ENCODE results near the gene SLC5A5.
A peak's percentile ranks its signal among the peaks of the same experiment; 100 is the strongest.
"Not testable (repeated sequence)": the region's sequence is repeated elsewhere in the genome, so short reads cannot be mapped to it uniquely, and the experiment has no call there.

Gene SLC5A5

DNA sequence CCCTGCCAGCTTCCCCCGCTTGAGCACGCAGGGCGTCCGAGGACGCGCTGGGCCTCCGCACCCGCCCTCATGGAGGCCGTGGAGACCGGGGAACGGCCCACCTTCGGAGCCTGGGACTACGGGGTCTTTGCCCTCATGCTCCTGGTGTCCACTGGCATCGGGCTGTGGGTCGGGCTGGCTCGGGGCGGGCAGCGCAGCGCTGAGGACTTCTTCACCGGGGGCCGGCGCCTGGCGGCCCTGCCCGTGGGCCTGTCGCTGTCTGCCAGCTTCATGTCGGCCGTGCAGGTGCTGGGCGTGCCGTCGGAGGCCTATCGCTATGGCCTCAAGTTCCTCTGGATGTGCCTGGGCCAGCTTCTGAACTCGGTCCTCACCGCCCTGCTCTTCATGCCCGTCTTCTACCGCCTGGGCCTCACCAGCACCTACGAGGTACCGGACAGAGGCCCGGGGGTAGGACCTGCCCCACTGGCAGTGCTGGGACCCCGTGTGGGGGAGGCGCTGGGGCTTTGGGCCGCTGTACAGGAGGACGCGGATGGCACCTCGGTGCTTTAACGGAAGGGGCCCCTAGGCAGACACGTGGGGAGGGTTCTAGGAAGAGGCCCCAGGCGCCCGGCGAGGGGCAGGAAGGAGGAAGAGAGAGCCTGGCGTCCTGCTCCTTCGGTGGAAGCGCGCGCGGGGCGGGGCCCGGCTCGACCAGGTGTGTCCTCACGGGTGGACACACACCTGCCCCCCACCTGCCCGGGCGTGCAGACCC lies 681 bp downstream of the SLC5A5 start:
- DNase-seq: no peak

DNA sequence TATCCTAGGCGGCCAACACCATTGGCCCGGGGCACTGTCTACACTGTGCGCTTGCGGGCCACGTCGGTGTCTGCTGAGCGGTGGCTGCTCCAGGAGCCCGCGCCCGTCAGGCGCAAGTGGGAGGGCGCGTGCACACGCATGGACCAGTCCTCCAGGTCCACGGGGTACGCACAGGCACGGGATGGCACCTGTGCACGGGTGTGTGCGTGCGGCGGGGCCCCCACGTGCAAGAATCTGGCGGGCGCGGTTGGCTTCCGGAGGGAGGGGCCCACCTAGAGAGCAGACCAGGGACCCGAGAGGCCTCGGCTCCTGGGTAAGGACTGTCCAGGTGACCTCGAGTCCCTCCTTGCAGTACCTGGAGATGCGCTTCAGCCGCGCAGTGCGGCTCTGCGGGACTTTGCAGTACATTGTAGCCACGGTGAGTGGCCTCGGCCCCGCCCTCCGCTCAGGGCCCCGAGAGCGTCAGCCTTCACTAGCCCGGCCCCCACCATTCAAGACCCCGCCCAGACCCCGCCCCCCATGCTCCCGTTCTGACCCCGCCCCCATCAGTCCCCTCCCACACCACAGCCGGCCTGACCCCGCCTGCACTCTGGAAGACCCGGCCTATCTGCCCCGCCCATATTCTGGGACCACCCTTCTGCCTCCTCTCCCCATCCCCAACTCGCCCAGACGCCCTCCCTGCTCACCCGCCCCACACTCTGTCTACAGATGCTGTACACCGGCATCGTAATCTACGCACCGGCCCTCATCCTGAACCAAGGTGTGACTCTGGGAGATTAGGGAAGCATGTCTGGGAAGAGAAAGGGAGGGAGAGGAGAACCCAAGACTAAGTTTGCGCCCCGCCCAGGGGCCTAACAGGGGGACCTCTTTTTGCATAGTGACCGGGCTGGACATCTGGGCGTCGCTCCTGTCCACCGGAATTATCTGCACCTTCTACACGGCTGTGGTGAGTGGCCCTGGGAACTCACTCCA lies 2.3 kb downstream of the SLC5A5 start:
- DNase-seq: peak; percentile 34 to 70 (median 54)

DNA sequence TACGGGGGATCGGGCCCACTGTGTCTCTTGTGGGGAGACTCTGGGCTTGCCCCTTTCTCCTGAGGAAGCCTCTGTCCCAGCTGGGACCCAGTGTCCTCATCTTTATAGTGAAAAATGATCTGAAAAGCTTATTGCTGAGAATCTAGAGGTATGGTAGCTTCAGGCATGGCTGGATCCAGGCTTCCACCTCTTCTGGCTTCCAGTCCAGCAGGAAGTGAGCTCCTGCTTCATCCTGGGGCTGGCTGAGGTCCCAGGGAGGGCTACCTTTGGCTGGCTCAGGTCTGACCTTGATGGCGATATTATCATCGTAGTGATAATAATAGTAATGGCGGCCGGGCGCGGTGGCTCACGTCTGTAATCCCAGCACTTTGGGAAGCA lies 3.0 kb downstream of the SLC5A5 start:
- no peak for DNase-seq

DNA sequence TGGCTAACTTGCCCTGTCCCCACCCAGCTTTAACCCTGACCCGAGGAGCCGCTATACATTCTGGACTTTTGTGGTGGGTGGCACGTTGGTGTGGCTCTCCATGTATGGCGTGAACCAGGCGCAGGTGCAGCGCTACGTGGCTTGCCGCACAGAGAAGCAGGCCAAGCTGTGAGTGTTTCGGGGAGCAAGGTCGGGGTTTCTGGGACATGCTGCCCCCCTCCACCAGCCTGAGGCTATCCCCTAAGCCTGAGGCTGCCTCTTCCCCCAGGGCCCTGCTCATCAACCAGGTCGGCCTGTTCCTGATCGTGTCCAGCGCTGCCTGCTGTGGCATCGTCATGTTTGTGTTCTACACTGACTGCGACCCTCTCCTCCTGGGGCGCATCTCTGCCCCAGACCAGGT lies 6.0 kb downstream of the SLC5A5 start:
- no peak for DNase-seq

DNA sequence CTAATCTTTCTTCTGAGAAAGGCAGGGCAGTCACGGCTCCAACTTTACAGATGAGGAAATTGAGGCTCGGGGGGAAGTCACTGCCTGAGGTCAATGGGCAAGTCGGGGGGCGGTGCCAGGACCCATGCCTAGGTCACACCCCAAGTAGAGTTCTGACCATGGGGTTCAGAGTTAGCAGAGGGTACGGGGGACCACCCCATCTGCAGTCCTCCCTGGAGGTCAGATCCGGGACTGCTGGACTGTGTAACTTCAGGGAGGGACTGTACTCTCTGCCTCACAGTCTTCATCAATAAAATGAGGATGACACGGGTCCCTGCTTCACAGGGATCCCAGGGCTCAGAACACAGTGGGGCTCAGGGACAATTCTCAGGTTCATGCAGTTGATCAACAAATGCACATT lies 7.7 kb downstream of the SLC5A5 start:
- no peak for DNase-seq

DNA sequence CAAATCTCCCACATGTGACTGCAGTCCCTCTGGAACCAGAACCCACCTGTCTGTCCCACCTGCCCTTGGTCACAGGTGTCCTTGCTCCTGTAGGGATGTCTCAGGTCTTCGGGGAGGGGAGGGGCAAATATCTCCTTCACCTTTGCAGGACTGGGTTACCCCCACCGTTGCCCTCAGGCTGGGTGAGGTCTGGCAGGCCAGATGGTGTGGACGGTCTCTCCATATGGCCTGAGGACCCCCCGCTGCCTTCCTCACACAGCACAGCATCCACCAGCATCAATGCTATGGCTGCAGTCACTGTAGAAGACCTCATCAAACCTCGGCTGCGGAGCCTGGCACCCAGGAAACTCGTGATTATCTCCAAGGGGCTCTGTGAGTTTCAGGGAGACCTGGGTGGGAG lies 10.0 kb downstream of the SLC5A5 start:
- no peak for DNase-seq

DNA sequence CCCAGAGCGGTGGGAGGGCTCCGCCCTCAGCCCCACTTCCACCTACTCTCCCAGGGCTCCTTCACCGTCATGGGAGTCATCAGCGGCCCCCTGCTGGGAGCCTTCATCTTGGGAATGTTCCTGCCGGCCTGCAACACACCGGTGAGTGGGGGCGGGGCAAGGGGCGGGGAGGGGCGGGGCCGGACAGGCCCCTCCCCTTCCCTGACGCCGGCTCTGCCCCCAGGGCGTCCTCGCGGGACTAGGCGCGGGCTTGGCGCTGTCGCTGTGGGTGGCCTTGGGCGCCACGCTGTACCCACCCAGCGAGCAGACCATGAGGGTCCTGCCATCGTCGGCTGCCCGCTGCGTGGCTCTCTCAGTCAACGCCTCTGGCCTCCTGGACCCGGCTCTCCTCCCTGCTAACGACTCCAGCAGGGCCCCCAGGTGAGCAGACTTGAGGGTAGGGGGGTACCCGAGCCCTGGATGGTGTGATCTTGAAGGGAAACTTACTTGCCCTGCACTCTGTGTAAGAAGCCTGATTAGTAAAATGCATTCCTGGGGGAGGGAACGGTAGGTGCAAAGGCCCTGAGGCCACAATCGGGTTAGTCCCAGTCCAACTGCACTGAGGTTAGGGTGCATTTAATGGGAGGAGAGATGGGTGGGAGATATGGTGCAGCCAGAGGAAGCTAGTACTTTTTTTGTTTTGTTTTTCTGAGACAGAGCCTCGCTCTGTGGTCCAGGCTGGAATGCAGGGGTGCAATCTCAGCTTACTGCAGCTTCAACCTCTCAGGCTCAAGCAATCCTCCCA lies 12.1 kb downstream of the SLC5A5 start:
- DNase-seq: no peak

DNA sequence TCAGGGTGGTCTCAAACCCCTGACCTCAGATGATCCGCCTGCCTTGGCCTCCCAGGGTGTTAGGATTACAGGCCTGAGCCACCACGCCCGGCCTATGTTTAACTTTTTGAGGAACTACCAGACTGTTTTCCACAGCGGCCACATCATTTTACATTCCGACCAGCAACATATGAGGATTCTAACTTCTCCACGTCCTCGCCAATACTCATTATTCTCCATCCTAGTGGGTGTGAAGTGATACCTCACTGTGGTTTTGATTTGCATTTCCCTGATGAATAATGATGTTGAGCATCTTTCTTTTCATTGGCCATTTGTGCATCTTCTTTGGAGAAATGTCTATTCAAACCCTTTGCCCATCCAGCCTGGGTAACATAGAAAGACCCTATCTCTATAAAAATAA lies 14.8 kb downstream of the SLC5A5 start:
- DNase-seq: no peak

DNA sequence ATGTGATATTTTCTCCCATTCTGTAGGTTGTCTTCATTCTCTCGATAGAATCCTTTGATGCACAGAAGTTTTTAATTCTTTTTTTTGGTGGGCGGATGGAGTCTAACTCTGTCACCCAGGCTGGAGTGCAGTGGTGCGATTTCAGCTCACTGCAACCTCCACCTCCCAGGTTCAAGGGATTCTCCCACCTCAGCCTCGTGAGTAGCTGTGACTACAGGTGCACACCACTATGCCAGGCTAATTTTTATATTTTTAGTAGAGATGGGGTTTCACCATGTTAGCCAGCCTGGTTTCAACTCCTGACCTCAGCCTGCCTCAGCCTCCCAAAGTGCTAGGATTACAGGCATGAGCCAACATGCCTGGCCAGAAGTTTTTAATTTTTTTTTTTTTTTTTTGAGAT lies 15.5 kb downstream of the SLC5A5 start:
- not testable (repeated sequence) for DNase-seq

DNA sequence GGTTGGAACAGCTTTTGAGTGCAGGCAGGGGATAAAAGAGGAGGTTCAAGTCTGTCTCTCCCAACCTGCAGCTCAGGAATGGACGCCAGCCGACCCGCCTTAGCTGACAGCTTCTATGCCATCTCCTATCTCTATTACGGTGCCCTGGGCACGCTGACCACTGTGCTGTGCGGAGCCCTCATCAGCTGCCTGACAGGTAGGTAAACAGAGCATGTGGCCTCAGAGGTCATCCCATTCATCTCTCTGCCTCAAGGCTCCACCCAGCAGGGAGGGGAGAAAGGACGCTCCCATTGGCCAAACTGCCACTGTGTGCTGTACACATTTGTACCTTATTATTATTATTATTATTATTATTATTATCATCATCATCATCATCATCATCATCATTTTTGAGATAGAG lies 16.5 kb downstream of the SLC5A5 start:
- no peak for DNase-seq

DNA sequence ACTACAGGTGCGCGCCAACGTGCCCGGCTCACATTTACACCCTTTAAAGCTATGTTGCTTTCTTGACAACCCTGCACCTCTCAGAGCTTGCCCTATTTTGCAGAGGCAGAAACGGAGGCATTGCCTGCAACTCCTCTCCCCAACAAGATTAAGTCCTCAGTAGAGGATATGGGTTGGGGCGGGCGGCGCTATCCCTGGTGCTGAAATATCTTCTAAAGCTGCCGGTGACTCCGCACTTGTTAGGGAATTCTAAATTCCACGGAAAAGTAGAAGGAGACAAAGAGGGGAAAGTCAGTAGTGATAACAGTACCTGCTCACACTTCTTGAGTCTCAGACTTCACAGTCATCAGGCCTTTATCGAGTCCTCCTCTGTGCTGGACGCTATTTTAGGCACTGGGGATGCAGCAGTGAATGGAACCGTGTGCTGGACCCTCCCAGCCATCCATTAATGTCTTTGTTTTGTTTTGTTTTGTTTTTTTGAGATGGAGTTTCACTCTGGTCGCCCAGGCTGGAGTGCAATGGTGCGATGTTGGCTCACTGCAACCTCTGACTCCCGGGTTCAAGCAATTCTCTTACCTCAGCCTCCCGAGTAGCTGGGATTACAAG lies 18.0 kb downstream of the SLC5A5 start:
- DNase-seq: no peak

DNA sequence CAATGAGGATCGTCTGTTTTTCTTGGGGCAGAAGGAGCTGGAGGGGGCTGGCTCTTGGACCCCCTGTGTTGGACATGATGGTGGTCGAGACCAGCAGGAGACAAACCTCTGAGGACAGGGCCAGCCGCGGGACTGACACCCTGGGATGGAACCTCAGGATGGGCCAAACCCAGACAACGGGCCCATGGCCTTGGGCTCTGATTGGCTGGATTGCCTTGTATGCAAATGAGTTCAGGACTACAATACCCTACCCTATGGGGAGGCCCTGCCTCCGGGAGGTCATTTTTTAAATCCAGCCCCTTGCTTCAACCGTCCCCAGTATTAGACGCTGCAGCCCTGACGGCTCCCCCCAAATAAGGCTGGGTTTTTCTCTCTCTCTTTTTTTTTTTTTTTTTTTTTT lies 22.0 kb downstream of the SLC5A5 start:
- DNase-seq: no peak

DNA sequence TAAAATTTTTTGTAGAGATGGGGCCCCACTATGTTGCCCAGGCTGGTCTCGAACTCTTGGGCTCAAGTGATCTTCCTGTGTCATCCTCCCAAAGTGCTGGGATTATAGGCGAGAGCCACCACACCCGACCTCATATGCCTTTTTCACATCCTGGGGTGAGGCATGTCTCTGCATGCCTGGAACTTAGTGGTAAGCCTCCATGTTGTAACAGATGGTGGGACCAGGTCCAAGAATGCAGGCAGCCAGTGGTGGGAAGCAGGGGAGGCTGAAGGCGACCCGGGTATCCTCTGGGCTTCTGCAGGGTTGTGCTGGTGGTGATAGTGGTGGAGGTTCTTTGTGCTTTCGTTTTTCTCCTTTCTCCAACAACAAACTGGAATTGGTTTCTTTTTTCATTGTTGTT lies 31.0 kb downstream of the SLC5A5 start:
- no peak for DNase-seq

DNA sequence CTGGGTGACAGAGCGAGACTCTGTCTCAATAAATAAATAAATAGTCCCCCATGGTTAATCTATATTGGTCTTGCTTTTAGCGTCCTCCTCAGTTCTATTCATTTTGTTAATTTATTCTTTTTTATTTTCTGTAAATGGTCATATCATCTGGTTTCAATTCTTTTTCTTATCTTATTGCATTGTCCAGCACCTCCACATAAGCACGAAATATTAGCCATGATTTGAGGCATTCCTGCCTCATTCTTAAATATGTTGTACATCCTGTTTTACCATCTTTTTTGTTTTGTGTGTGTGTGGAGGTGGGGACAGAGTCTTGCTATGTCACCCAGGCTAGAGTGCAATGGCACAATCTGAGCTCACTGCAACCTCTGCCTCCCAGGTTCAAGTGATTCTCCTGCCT lies 36.5 kb downstream of the SLC5A5 start:
- DNase-seq: no peak

DNA sequence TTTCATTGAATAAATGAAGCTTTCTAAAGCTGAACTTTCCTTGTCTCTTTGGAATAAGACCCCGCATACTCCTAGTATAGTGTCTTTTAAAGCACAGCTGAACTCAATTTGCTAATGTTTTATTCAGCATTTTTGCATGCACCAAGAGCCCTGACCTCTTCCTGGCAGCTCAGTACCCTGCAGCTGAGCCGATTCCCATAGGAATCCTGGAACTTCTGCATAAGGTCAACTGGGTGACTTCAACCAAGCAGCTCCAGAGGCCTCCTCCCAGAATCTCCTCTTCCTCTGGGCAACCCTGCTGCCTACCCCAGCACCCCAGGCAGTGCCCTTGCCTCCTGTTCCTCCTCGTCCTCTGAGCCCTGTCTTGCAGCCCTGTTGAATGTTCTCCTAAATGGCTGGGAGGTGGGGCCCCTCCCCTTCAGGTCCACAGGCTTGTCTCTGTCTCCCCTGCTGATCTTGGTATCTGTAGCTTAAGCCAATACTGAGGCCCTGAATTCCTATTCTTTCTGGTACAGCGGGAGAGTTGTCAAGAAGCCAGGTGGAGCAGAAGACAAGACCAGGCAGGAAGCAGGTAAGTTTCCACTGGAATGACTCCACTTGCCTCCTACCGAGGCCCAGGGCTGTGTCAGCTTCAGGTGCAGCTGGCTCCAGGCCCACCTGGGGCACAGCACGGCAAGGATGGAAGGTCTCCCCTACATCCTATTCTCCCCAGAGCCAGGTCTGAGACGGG lies 37.4 kb downstream of the SLC5A5 start:
- no peak for DNase-seq

DNA sequence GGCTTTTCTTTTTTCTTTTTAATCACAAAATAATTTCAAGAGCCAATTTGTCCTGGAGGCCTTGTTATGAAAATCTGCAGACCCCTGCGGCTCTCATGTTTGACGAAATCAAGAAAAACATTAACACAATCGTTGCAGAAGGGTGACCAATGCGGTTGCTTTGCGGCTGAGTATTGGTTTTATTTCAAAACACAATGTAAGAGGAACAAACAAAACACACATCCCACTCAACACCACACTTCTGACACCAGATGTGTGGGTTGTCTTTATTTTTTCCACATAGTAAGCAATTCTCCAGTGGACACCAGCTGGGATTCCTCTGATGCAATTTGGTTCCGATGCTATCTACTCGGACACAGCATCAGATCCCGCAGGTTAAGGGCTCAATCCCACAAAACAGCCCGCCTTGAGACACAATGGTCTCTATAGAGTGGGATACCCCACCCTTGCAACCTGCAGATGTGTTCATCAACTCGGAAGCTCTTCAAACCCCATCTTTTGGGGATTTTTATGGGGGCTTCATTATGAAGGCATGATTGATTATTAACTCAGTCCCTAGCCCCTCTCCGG lies 39.1 kb downstream of the SLC5A5 start:
- DNase-seq: no peak

DNA sequence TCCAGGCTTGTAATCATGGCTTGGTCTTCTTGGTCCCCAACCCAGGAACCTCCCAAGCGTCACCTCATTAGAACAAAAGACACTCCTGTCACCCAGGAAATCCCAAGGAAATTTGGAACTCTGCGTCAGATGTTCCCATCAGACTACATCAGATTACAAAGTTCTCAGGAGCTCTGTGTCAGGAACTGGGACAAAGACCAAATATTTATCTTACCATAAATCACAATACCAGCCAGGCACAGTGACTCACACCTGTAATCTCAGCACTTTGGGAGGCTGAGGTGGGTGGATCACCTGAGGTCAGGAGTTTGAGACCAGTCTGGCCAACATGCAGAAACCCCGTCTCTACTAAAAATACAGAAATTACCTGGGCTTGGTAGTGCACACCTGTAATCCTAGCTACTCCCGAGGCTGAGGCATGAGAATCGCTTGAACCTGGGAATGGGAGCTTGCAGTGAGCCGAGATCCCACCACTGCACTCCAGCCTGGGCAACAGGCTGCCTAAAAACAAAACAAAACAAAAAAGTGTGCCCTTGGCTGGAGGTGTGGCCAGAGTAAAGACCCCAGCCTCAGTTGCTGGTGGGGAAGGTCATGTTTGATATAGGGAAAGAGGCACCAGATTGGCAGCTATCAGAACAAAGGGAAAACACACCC lies 44.3 kb downstream of the SLC5A5 start:
- no peak for DNase-seq

DNA sequence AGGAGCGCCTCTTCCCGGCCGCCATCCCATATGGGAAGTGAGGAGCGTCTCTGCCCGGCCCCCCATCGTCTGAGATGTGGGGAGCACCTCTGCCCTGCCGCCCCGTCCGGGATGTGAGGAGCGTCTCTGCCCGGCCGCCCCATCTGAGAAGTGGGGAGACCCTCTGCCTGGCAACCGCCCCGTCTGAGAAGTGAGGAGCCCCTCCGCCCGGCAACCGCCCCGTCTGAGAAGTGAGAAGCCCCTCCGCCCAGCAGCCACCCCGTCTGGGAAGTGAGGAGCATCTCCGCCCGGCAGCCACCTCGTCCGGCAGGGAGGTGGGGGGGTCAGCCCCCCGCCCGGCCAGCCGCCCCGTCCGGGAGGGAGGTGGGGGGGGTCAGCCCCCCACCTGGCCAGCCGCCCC lies 46.4 kb downstream of the SLC5A5 start:
- DNase-seq: not testable (repeated sequence)

DNA sequence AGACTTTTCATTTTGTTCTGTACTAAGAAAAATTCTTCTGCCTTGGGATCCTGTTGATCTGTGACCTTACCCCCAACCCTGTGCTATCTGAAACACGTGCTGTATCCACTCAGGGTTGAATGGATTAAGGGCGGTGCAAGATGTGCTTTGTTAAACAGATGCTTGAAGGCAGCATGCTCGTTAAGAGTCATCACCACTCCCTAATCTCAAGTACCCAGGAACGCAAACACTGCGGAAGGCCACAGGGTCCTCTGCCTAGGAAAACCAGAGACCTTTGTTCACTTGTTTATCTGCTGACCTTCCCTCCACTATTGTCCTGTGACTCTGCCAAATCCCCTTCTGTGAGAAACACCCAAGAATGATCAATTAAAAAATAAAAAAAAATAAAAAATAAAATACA lies 47.4 kb downstream of the SLC5A5 start:
- not testable (repeated sequence) for DNase-seq

DNA sequence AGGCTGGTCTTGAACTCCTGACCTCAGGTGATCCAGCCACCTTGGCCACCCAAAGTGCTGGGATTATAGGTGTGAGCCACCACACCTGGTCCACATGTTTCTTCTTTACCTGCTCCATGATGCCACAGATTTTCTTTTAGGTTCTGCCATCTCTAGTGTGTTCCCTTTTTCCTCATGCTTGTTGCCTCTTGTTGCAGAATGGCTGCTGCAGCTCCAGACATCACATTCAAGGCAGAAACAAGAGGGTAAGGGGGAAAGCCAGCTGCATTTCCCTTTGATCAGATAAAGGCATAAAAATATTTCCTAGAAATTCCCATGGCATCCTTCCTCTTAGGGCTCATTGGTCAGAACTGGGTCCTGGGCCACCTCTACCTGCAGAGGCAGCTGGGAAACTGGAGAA lies 48.8 kb downstream of the SLC5A5 start:
- DNase-seq: no peak

DNA sequence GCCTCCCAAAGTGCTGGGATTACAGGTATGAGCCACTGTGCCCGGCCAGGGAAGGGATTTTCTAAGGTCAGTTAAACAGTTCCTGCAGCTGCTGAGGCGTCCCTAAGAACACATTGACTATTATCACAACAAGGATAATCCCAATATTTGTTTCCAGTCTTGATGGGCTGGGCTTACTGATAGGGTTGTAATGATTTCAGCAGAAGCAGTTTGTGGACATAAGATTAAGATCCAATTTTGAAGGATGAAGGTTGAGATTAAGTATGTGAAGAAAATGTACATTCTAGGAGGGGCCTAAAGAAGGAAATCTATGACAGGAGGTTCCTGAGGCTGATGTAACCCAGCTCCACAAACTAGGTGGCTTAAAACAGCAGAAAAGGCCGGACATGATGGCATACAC lies 50.4 kb downstream of the SLC5A5 start:
- no peak for DNase-seq

Data from activated naive CD4-positive, alpha-beta T cell (primary cell).